HCT116 (cell line): ENCODE measurements around the gene PTPN7. TPM values are rescaled to one million over a fixed set of nuclear protein-coding genes. Genes with fewer than 3 reads are reported as not detected.

Experiments used
- ATAC-seq: fragments of 200-7000 bp; cut with Tn5 transposase; 2 replicates; pipeline ENCODE4 v1.9.1; 2020; ENCODE audit warnings: mild to moderate bottlenecking, moderate library complexity
- BruUV-seq: library from RNA; stranded (reverse); fragments of 400-500 nt; replicated peaks from 2 replicates; lab custom pipeline; 2021; lab: Mats Ljungman, UMichigan
- CTCF ChIA-PET: fragments of 300-600 bp; sonication (Branson Sonifier 250); formaldehyde crosslinking; loops from one replicate; lab custom pipeline; 2021; ENCODE audit warnings: antibody characterized with exemption; lab: Charles Lee
- POLR2A ChIA-PET: fragments of 300-600, 350-600 bp; sonication (Branson Sonifier 250); formaldehyde crosslinking; loops from one replicate; lab custom pipeline; 2021; ENCODE audit warnings: antibody characterized with exemption; lab: Charles Lee
- RAD21 ChIA-PET, 2 experiments: fragments of 300-600 bp; sonication (Branson Sonifier 250); formaldehyde crosslinking; loops; one replicate each; lab custom pipeline; 2023; ENCODE audit warnings: low total read pairs in 2 of 2; ENCODE audit not compliant: uncharacterized antibody in 2 of 2, unreplicated experiment in 2 of 2, low non-redundant PET in 1 of 2; lab: Charles Lee
- DNase-seq: peaks from one replicate; pipeline ENCODE4 v3.0.0-alpha.2; 2010; ENCODE audit warnings: low read depth, low spot score
- H2AFZ ChIP-seq: fragments of 200-600 bp; shearing (Covaris generic), sonication (generic); 2 replicates; pipeline ENCODE4 v1.6.1; 2017; ENCODE audit warnings: low read depth, mixed run types, mixed read lengths, antibody characterized with exemption, low read length; ENCODE audit not compliant: poor library complexity, severe bottlenecking
- H3K27ac ChIP-seq: 2 replicates; pipeline ENCODE4 v1.5.1; 2012; ENCODE audit warnings: low read depth, low read length
- H3K27me3 ChIP-seq: fragments of 200-600 bp; sonication (generic); 2 replicates; pipeline ENCODE4 v1.6.1; 2016; ENCODE audit warnings: mixed run types, low read length, mixed read lengths; ENCODE audit not compliant: insufficient read depth
- H3K36me3 ChIP-seq, 2 experiments: fragments of 200-500 bp in 1 of 2; fragments of 200-600 bp in 1 of 2; sonication (Bioruptor generic) in 1 of 2; sonication (generic) in 1 of 2; 2 replicates each; pipeline versions ENCODE4 v1.5.1 to v1.6.1; 2014 to 2016; ENCODE audit warnings: low read length in 2 of 2, inconsistent platforms in 1 of 2, mixed read lengths in 1 of 2, mixed run types in 1 of 2; ENCODE audit not compliant: insufficient read depth in 2 of 2, control insufficient read depth in 1 of 2
- H3K4me1 ChIP-seq, 2 experiments: fragments of 200-600 bp in 1 of 2; sonication (generic) in 1 of 2; 2 replicates each; pipeline versions ENCODE4 v1.5.1 to v1.6.1; 2012 to 2017; ENCODE audit warnings: low read length in 2 of 2, inconsistent platforms in 1 of 2, mild to moderate bottlenecking in 1 of 2, mixed read lengths in 1 of 2, mixed run types in 1 of 2, moderate library complexity in 1 of 2; ENCODE audit not compliant: insufficient read depth in 2 of 2, control insufficient read depth in 1 of 2
- H3K4me2 ChIP-seq: fragments of 200-600 bp; sonication (generic); 2 replicates; pipeline ENCODE4 v1.6.1; 2017; ENCODE audit warnings: mixed run types, low read length, mixed read lengths
- H3K4me3 ChIP-seq, 2 experiments: fragments of 200-600 bp in 1 of 2; sonication (generic) in 1 of 2; replicated peaks in 1 of 2; 2 replicates each; pipeline ENCODE4 v1.5.1; 2011 to 2016; ENCODE audit warnings: low read length in 2 of 2, control low read depth in 1 of 2, low read depth in 1 of 2, mild to moderate bottlenecking in 1 of 2, mixed read lengths in 1 of 2, mixed run types in 1 of 2
- H3K79me2 ChIP-seq: fragments of 200-600 bp; sonication (generic); 2 replicates; pipeline ENCODE4 v1.6.1; 2017; ENCODE audit warnings: mild to moderate bottlenecking, mixed run types, low read length, moderate library complexity, mixed read lengths; ENCODE audit not compliant: insufficient read depth
- H3K9ac ChIP-seq: fragments of 200-600 bp; sonication (generic); 2 replicates; pipeline ENCODE4 v1.6.1; 2016; ENCODE audit warnings: low read length, mixed read lengths
- H3K9me2 ChIP-seq: fragments of 200-600 bp; sonication (generic), shearing (Covaris generic); 2 replicates; pipeline ENCODE4 v1.6.1; 2017; ENCODE audit warnings: mixed run types, mild to moderate bottlenecking, moderate library complexity; ENCODE audit not compliant: insufficient read depth
- H3K9me3 ChIP-seq, 2 experiments: fragments of 200-500 bp in 1 of 2; fragments of 200-600 bp in 1 of 2; sonication (Bioruptor generic) in 1 of 2; sonication (generic) in 1 of 2; 2 replicates each; pipeline ENCODE4 v1.6.1; 2014 to 2017; ENCODE audit warnings: low read length in 2 of 2, mixed read lengths in 2 of 2, inconsistent platforms in 1 of 2, low read depth in 1 of 2, mild to moderate bottlenecking in 1 of 2, mixed run types in 1 of 2, moderate library complexity in 1 of 2; ENCODE audit not compliant: control insufficient read depth in 1 of 2, insufficient read depth in 1 of 2
- H4K20me1 ChIP-seq: fragments of 200-600 bp; sonication (generic), shearing (Covaris generic); 2 replicates; pipeline ENCODE4 v1.6.1; 2017; ENCODE audit warnings: mixed run types, mild to moderate bottlenecking, moderate library complexity; ENCODE audit not compliant: insufficient read depth
- CBX3 ChIP-seq: IDR thresholded peaks from 2 replicates; pipeline ENCODE4 v1.6.1; 2012; ENCODE audit warnings: low read depth
- CEBPB ChIP-seq: IDR thresholded peaks from 2 replicates; pipeline ENCODE4 v1.6.1; 2012; ENCODE audit warnings: low read depth
- EGR1 ChIP-seq: IDR thresholded peaks from 2 replicates; pipeline ENCODE4 v1.6.1; 2012; ENCODE audit warnings: low read depth
- EZH2 ChIP-seq: fragments of 200-600 bp; sonication (generic); IDR thresholded peaks from 2 replicates; pipeline ENCODE4 v1.6.1; 2017; ENCODE audit warnings: antibody characterized with exemption, mixed run types
- EZH2phosphoT487 ChIP-seq: fragments of 200-600 bp; IDR thresholded peaks from 2 replicates; pipeline ENCODE4 v1.6.1; 2018; ENCODE audit warnings: antibody characterized with exemption, borderline replicate concordance
- FOSL1 ChIP-seq: IDR thresholded peaks from 2 replicates; pipeline ENCODE4 v1.6.1; 2012; ENCODE audit warnings: low read depth
- JUND ChIP-seq: IDR thresholded peaks from 2 replicates; pipeline ENCODE4 v1.6.1; 2012
- POLR2A ChIP-seq: IDR thresholded peaks from 2 replicates; pipeline ENCODE4 v1.7.0; 2011; ENCODE audit warnings: borderline replicate concordance; ENCODE audit not compliant: insufficient read depth, insufficient read length; ENCODE audit errors: extremely low read depth
- POLR2AphosphoS5 ChIP-seq: IDR thresholded peaks from 2 replicates; pipeline ENCODE4 v1.6.1; 2011; ENCODE audit warnings: mild to moderate bottlenecking, low read depth, low read length, moderate library complexity
- RAD21 ChIP-seq: IDR thresholded peaks from 2 replicates; pipeline ENCODE4 v1.6.1; 2012; ENCODE audit warnings: low read depth, mild to moderate bottlenecking
- SIN3A ChIP-seq: IDR thresholded peaks from 2 replicates; pipeline ENCODE4 v1.6.1; 2012; ENCODE audit warnings: low read depth
- SP1 ChIP-seq: IDR thresholded peaks from 2 replicates; pipeline ENCODE4 v1.6.1; 2012; ENCODE audit warnings: low read depth
- TCF7L2 ChIP-seq: IDR thresholded peaks from 2 replicates; pipeline ENCODE4 v1.7.0; 2011; ENCODE audit warnings: borderline replicate concordance, inconsistent platforms; ENCODE audit not compliant: insufficient read depth, insufficient read length; ENCODE audit errors: extremely low read depth
- YY1 ChIP-seq: IDR thresholded peaks from 2 replicates; pipeline ENCODE4 v1.6.1; 2011; ENCODE audit warnings: low read length, low read depth, moderate library complexity, mild to moderate bottlenecking; ENCODE audit not compliant: insufficient replicate concordance; ENCODE audit errors: extremely low read depth
- ZFX ChIP-seq: fragments of 450-650 bp; IDR thresholded peaks from 2 replicates; pipeline ENCODE4 v1.6.1; 2017
- ZNF274 ChIP-seq: fragments of 200-500 bp; sonication (Bioruptor generic); IDR thresholded peaks from 2 replicates; pipeline ENCODE4 v1.6.1; 2014; ENCODE audit warnings: mild to moderate bottlenecking, low read depth, low read length, inconsistent platforms
- intact Hi-C: fragments of 100-400 bp; cut with micrococcal nuclease; formaldehyde crosslinking; loops from 2 replicates; pipeline ENCODE4 v1.10.0; 2022
- total RNA-seq: library from RNA; stranded (reverse); gene quantifications from one replicate; pipeline ENCODE4 v1.2.1, GENCODE V29; 2021; ENCODE audit not compliant: unreplicated experiment
- TF ChIP-seq, protein P1 (sequence below), 3 experiments: fragments of 200-600 bp in 1 of 3; sonication (generic) in 1 of 3; IDR thresholded peaks in 2 of 3; conservative IDR thresholded peaks in 1 of 3; 2 replicates each; pipeline ENCODE4 v1.5.1; 2012 to 2017; ENCODE audit warnings: low read depth in 2 of 3, low read length in 2 of 3, antibody characterized with exemption in 1 of 3, borderline replicate concordance in 1 of 3, control low read depth in 1 of 3, mild to moderate bottlenecking in 1 of 3, mixed read lengths in 1 of 3, mixed run types in 1 of 3, moderate library complexity in 1 of 3; ENCODE audit not compliant: insufficient read depth in 1 of 3
- TF ChIP-seq, protein P2 (sequence below): IDR thresholded peaks from 2 replicates; pipeline ENCODE4 v1.6.1; 2012

The PTPN7 gene
- total RNA-seq, 1 experiment from 2014 or later = 0.76 TPM

DNA sequence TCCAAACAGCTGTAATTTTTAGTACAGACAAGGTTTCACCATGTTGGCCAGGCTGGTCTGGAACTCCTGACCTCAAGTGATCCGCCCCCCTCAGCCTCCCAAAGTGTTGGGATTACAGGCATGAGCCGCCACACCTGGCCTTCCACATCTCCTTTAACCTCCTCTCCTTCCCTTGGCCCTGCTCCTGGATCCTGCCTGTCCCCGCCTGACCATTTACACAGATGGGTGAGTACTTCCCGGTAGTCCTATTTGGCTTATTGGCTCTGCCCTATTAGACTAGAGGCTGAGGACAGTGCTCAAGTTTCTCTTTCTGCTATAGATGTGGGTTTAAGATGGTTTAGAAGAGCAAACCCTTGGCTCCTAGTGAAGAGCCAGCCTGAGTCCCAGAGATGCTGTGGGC, 7.1 kb downstream of the PTPN7 start:
- Histone ChIP-seq H3K27me3 (no peaks in the 10 kb centered on the region), H3K9me2 (no peaks in the 10 kb centered on the region), H3K9me3 (no peaks in the 10 kb centered on the region), H3K4me2 (no peak overlapping the region), H3K27ac (no peak overlapping the region), H3K79me2 (no peaks in the 10 kb centered on the region), H2AFZ (no peak overlapping the region), H3K36me3 (no peaks in the 10 kb centered on the region), H4K20me1 (no peaks in the 10 kb centered on the region), H3K4me3 (no peak overlapping the region), H3K4me1 (peaks cover 10 to 15% of the 10 kb centered on the region in 2 experiments; a peak in 3 of 4 replicates), H3K9ac (no peak overlapping the region)
- intact Hi-C loops = no loop called here
- CTCF ChIA-PET = interaction anchor here (2.0 kb wide), 1 partner anchor 35 kb away, joined by 10 read pairs; no protein-coding TSS in a partner anchor
- RAD21 ChIA-PET = no interaction called here
- POLR2A ChIA-PET = interaction anchor here (1.4 kb wide), 1 partner anchor 86 kb away, joined by 3 read pairs; no protein-coding TSS in a partner anchor
- ATAC-seq = no peak
- DNase-seq = no peak
- no TSS peak for BruUV-seq
- TF ChIP-seq POLR2AphosphoS5 = no peak
- no peak for TF ChIP-seq CEBPB
- no peak for TF ChIP-seq YY1
- TF ChIP-seq CBX3 = no peak
- no peak for TF ChIP-seq RAD21
- TF ChIP-seq, protein P1, sequence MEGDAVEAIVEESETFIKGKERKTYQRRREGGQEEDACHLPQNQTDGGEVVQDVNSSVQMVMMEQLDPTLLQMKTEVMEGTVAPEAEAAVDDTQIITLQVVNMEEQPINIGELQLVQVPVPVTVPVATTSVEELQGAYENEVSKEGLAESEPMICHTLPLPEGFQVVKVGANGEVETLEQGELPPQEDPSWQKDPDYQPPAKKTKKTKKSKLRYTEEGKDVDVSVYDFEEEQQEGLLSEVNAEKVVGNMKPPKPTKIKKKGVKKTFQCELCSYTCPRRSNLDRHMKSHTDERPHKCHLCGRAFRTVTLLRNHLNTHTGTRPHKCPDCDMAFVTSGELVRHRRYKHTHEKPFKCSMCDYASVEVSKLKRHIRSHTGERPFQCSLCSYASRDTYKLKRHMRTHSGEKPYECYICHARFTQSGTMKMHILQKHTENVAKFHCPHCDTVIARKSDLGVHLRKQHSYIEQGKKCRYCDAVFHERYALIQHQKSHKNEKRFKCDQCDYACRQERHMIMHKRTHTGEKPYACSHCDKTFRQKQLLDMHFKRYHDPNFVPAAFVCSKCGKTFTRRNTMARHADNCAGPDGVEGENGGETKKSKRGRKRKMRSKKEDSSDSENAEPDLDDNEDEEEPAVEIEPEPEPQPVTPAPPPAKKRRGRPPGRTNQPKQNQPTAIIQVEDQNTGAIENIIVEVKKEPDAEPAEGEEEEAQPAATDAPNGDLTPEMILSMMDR (IDR thresholded peaks at IDR 0.05 in 2 of 3, conservative IDR thresholded peaks at IDR 0.05 in 1 of 3; ENCODE audit: borderline replicate concordance in 1 of 3, insufficient read depth in 1 of 3, low read depth in 2 of 3, low read length in 2 of 3) = no peak
- TF ChIP-seq, protein P2, sequence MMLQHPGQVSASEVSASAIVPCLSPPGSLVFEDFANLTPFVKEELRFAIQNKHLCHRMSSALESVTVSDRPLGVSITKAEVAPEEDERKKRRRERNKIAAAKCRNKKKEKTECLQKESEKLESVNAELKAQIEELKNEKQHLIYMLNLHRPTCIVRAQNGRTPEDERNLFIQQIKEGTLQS = no peak

DNA sequence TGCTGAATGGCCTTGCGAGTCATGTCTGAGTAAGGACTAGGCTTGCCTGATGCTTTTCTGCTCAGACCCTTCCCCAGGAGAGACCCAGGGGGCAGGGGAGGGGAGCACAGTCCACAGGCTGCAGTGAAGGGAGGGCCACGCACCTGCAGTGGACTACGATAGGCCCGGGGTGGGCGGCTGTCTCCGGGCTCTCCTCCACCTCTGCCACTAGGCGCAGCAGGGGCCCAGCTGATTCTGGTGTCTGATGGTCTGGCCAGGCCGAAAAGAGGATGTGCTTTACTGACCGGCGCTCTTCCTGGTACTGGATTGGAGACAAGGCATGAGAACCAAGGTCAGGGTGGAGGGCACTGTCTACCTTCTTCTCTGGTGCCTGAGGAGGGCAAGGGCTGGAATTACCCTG, 8.0 kb downstream of the PTPN7 start:
- peaks cover 10 to 15% of the 10 kb centered on the region in 2 experiments; a peak in 3 of 4 replicates for H3K4me1 ChIP-seq
- intact Hi-C loops = no loop called here
- H3K9me2 ChIP-seq = no peaks in the 10 kb centered on the region
- no TSS peak for BruUV-seq
- no peak overlapping the region for H2AFZ ChIP-seq
- no peak overlapping the region for H3K27ac ChIP-seq
- H4K20me1 ChIP-seq = no peaks in the 10 kb centered on the region
- no peak overlapping the region for H3K9ac ChIP-seq
- DNase-seq (no peak), ATAC-seq (no peak)
- CTCF ChIA-PET = no interaction called here
- H3K79me2 ChIP-seq = no peaks in the 10 kb centered on the region
- H3K4me3 ChIP-seq = no peak overlapping the region
- no peaks in the 10 kb centered on the region for H3K9me3 ChIP-seq
- RAD21 ChIA-PET = no interaction called here
- no peaks in the 10 kb centered on the region for H3K27me3 ChIP-seq
- POLR2A ChIA-PET = no interaction called here
- no peaks in the 10 kb centered on the region for H3K36me3 ChIP-seq
- H3K4me2 ChIP-seq = no peak overlapping the region
- TF ChIP-seq SP1 (no peak), CEBPB (no peak), ZNF274 (no peak), EGR1 (no peak), CBX3 (no peak), JUND (no peak), FOSL1 (no peak), TCF7L2 (no peak), EZH2 (no peak), SIN3A (no peak), ZFX (no peak), EZH2phosphoT487 (no peak), POLR2A (no peak)
- TF ChIP-seq, protein P1 (IDR thresholded peaks at IDR 0.05 in 2 of 3, conservative IDR thresholded peaks at IDR 0.05 in 1 of 3; ENCODE audit: borderline replicate concordance in 1 of 3, insufficient read depth in 1 of 3, low read depth in 2 of 3, low read length in 2 of 3) = no peak
